Skeletal muscle tissue (tissue), 4 donors: ENCODE results near the gene ATP9A. TPM values are rescaled to one million over a fixed set of nuclear protein-coding genes. Genes with fewer than 3 reads are reported as not detected.
"Not testable (repeated sequence)": the region's sequence is repeated elsewhere in the genome, so short reads cannot be mapped to it uniquely, and the experiment has no call there.

Experiments used
- H3K27ac ChIP-seq: one replicate; pipeline ENCODE4 v1.7.0; 2013; ENCODE audit warnings: mild to moderate bottlenecking, low read depth, low read length, inconsistent platforms
- H3K27me3 ChIP-seq, 3 donors: one replicate each; pipeline ENCODE4 v1.7.0; 2013; ENCODE audit warnings: low read length in 3 of 3; ENCODE audit not compliant: control insufficient read depth in 3 of 3, insufficient read depth in 3 of 3
- H3K36me3 ChIP-seq, 3 donors: one replicate each; pipeline ENCODE4 v1.7.0; 2013; ENCODE audit warnings: low read length in 3 of 3; ENCODE audit not compliant: control insufficient read depth in 3 of 3, insufficient read depth in 3 of 3
- H3K4me1 ChIP-seq, 3 donors: one replicate each; pipeline ENCODE4 v1.7.0; 2013; ENCODE audit warnings: low read length in 3 of 3, mild to moderate bottlenecking in 3 of 3; ENCODE audit not compliant: control insufficient read depth in 3 of 3, insufficient read depth in 3 of 3
- H3K4me3 ChIP-seq, 3 donors: one replicate each; pipeline ENCODE4 v1.7.0; 2013; ENCODE audit warnings: low read length in 3 of 3
- H3K9ac ChIP-seq, 3 donors: one replicate each; pipeline ENCODE4 v1.7.0; 2013; ENCODE audit warnings: low read length in 3 of 3, mild to moderate bottlenecking in 3 of 3, moderate library complexity in 2 of 3, low read depth in 1 of 3
- H3K9me3 ChIP-seq, 3 donors: one replicate each; pipeline ENCODE4 v1.7.0; 2013; ENCODE audit warnings: low read length in 3 of 3; ENCODE audit not compliant: control insufficient read depth in 3 of 3
- total RNA-seq: library from RNA; depleted of rRNA; stranded (reverse); fragments of >200 nt; gene quantifications from one replicate; pipeline ENCODE4 v1.2.3, GENCODE V29; 2014
- donor health status: Osteomylitis.

Gene ATP9A, protein sequence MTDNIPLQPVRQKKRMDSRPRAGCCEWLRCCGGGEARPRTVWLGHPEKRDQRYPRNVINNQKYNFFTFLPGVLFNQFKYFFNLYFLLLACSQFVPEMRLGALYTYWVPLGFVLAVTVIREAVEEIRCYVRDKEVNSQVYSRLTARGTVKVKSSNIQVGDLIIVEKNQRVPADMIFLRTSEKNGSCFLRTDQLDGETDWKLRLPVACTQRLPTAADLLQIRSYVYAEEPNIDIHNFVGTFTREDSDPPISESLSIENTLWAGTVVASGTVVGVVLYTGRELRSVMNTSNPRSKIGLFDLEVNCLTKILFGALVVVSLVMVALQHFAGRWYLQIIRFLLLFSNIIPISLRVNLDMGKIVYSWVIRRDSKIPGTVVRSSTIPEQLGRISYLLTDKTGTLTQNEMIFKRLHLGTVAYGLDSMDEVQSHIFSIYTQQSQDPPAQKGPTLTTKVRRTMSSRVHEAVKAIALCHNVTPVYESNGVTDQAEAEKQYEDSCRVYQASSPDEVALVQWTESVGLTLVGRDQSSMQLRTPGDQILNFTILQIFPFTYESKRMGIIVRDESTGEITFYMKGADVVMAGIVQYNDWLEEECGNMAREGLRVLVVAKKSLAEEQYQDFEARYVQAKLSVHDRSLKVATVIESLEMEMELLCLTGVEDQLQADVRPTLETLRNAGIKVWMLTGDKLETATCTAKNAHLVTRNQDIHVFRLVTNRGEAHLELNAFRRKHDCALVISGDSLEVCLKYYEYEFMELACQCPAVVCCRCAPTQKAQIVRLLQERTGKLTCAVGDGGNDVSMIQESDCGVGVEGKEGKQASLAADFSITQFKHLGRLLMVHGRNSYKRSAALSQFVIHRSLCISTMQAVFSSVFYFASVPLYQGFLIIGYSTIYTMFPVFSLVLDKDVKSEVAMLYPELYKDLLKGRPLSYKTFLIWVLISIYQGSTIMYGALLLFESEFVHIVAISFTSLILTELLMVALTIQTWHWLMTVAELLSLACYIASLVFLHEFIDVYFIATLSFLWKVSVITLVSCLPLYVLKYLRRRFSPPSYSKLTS
- 56.4 TPM for total RNA-seq

DNA sequence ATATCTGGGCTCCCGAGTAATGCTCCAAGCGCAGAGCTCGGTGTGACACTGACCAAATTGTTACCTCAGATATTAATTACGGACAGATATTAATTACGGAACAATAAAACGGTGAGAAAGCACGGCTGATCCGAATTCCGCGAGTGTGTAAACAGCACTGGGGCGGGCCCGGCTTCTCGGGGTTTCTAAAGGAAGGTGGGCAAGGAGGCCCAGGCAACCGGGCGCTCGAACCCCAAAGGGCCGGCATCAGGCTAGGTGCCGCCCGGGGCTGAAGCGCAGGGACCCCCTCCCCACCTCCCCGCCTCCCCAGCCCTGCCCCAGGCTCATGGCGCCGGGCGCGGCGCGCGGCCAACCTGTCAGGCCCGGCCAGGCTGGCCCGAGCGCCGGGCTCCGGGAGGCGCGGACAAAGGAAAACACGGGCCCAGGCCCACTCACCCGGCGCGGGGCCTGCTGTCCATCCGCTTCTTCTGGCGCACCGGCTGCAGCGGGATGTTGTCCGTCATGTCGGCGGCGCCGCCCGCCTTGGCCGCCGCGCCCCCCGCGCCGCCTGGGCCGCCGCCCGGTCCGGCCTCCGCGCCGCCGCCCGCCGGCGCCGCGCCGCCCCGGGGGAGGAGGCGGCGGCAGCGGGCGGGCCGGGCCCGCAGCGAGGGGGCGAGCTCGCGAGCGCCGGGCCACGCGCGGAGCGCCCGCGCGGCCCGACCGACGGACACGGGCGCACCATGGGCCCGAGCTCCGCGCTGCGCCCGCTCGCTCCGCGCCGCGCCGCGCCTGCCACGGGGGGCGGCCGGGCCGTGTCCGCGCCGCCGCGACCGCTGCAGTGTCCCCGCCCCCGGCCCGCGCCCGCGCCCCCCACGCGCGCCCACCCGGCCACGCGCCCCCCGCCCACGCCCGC, at the start of gene ATP9A:
ATP9A (minus strand) TSS at position 524 of the 892 bp plus-strand sequence; CDS start at position 503, 21 bp downstream.
- H3K4me1 ChIP-seq, result peaks cover 4 to 9% (median 8%) of the 10 kb centered on the region in 3 donors
- H3K9ac ChIP-seq, result peak within 1 kb of the TSS; percentile 73 to 84 (median 83)
- peaks cover 0 to 4% (median 0%) of the 10 kb centered on the region in 3 donors for H3K27me3 ChIP-seq
- H3K36me3 ChIP-seq, result no peaks in the 10 kb centered on the region
- no peaks in the 10 kb centered on the region for H3K9me3 ChIP-seq
- peak within 1 kb of the TSS; percentile 25 for H3K27ac ChIP-seq
- peak within 1 kb of the TSS; percentile 78 to 80 (median 78) for H3K4me3 ChIP-seq

GRCh38 chr20:51816856-51817255, 48.7 kb upstream of the ATP9A start:
- H3K4me1 ChIP-seq, H3K9ac ChIP-seq, H3K27ac ChIP-seq, H3K4me3 ChIP-seq, H3K27me3 ChIP-seq, H3K9me3 ChIP-seq, H3K36me3 ChIP-seq: not testable (repeated sequence)

DNA sequence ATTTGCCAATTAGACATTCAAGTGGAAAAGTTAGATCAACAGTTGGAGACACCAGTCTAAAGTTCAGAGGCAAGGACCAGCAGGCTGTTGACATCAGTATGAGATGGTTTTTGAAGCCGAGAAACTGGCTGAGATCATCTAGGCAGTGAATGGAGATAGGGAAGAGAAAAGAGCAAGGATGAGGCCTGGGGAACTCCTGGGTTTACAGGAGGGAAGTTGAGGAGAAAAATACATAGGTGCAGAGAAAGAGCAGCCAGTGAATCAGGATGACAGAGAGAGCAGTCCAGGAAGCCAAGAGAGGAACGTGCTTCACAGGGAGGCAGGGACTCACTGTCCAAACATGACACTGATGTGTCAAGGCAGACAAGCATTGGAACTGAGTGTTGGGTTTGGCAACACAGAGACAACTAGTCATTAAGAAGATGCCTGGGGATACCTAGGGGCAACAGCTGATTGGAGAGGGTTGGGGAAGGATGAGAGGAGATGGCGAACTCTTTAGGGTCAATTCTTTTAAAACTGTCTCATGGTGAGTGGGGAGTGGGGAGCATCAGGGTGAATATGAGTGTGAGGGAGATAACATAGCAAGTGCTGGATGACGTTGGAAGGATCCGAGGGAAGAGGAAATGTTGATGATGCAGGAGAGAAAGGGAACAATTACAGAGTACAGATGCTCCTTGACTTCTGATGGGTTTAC, 47.3 kb upstream of the ATP9A start:
- H3K4me3 ChIP-seq, result no peak overlapping the region
- no peaks in the 10 kb centered on the region for H3K9me3 ChIP-seq
- no peaks in the 10 kb centered on the region for H3K36me3 ChIP-seq
- no peaks in the 10 kb centered on the region for H3K4me1 ChIP-seq
- no peaks in the 10 kb centered on the region for H3K27me3 ChIP-seq
- no peak overlapping the region for H3K9ac ChIP-seq
- H3K27ac ChIP-seq, result no peak overlapping the region

DNA sequence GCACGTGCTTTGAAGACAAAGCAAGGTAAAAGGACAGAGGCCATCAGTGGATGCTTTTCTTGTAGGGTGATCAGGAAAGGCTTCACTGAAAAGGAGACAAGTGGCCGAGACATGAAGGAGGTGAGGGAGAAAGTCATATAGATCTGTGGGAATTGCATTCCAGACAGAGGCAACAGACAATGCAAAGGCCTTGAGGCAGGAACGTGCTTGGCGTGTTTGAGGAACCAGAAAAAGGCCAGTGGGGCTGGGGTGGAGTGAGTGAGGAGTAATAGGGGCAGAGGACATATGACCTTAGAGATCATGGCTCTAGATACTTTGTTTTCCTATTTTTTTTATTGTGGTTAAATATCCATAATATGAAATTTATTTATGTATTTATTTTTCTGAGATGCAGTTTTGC, 44.7 kb upstream of the ATP9A start:
- no peaks in the 10 kb centered on the region for H3K9me3 ChIP-seq
- no peak overlapping the region for H3K27ac ChIP-seq
- H3K4me1 ChIP-seq, result no peaks in the 10 kb centered on the region
- no peak overlapping the region for H3K4me3 ChIP-seq
- H3K27me3 ChIP-seq, result no peaks in the 10 kb centered on the region
- H3K9ac ChIP-seq, result no peak overlapping the region
- H3K36me3 ChIP-seq, result no peaks in the 10 kb centered on the region

GRCh38 chr20:51811514-51812128, 43.4 kb upstream of the ATP9A start:
- no peak overlapping the region for H3K27ac ChIP-seq
- no peaks in the 10 kb centered on the region for H3K9me3 ChIP-seq
- H3K36me3 ChIP-seq, result no peaks in the 10 kb centered on the region
- H3K9ac ChIP-seq, result no peak overlapping the region
- H3K4me1 ChIP-seq, result no peaks in the 10 kb centered on the region
- H3K27me3 ChIP-seq, result no peaks in the 10 kb centered on the region
- no peak overlapping the region for H3K4me3 ChIP-seq

- H3K4me3 ChIP-seq, result no peak overlapping the region
- no peaks in the 10 kb centered on the region for H3K4me1 ChIP-seq
- H3K27me3 ChIP-seq, result no peaks in the 10 kb centered on the region
- no peak overlapping the region for H3K9ac ChIP-seq
- H3K27ac ChIP-seq, result no peak overlapping the region
- no peaks in the 10 kb centered on the region for H3K9me3 ChIP-seq
- H3K36me3 ChIP-seq, result no peaks in the 10 kb centered on the region
Measured at GRCh38 chr20:51811042-51811355, 42.8 kb upstream of the ATP9A start.

- Histone ChIP-seq H3K9ac (no peak overlapping the region), H3K4me1 (no peaks in the 10 kb centered on the region), H3K27ac (no peak overlapping the region), H3K27me3 (no peaks in the 10 kb centered on the region), H3K4me3 (no peak overlapping the region), H3K36me3 (no peaks in the 10 kb centered on the region), H3K9me3 (no peaks in the 10 kb centered on the region)
Measured at GRCh38 chr20:51810155-51811041, 42.2 kb upstream of the ATP9A start.

DNA sequence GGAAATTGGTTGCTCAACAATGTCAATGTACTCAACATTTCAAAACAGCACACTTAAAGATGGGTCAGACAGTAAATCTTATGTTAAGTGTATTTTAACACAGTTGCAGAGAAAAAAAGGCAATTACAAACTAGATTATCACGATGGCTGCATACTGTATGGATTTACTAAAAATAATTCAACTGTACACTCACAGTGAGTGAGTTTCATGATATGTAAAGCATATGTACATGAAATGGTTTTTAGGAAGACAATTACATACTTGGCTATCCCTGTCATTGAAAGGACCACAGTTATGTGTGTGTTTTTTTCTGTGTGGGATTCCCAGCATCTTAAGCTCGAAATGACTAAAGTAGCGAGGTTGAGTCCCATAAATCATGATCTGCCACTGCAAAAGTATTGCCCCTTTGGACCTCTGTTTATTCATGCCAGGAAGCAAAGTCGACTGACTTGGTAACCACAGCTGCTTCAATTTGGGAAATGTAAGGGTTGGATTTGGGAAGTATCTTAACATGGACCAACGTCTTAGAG, 39.6 kb upstream of the ATP9A start:
- Histone ChIP-seq H3K4me3 (no peak overlapping the region), H3K9me3 (no peaks in the 10 kb centered on the region), H3K36me3 (no peaks in the 10 kb centered on the region), H3K27me3 (peaks cover under 1 to 4% (median 4%) of the 10 kb centered on the region in 3 donors), H3K4me1 (no peaks in the 10 kb centered on the region), H3K27ac (no peak overlapping the region), H3K9ac (no peak overlapping the region)
